CD4-positive, alpha-beta T cell treated with Interleukin-12 subunit alpha and Interleukin-12 subunit beta, for 1 hour (primary cell): ENCODE data around the gene ACER3.
"Not testable (repeated sequence)": the region's sequence is repeated elsewhere in the genome, so short reads cannot be mapped to it uniquely, and the experiment has no call there.

Experiments
- DNase-seq: peaks from one replicate; pipeline ENCODE4 v3.0.0-alpha.2; 2020

ACER3 gene

GRCh38 chr11:76939219-76939631, 78.5 kb downstream of the ACER3 start:
- no peak for DNase-seq

GRCh38 chr11:76944225-76944624, 83.5 kb downstream of the ACER3 start:
- DNase-seq: no peak

- no peak for DNase-seq
These were observed 85.5 kb downstream of the ACER3 start for GRCh38 chr11:76946223-76946622.

GRCh38 chr11:76947190-76947589, 86.5 kb downstream of the ACER3 start:
- DNase-seq: no peak

- no peak for DNase-seq
These were observed 87.1 kb downstream of the ACER3 start for GRCh38 chr11:76947800-76948199.

- no peak for DNase-seq
These were observed 94.9 kb downstream of the ACER3 start for GRCh38 chr11:76955459-76956114.

- no peak for DNase-seq
These were observed 102.1 kb downstream of the ACER3 start for GRCh38 chr11:76962583-76963416.

- DNase-seq: not testable (repeated sequence)
These were observed 102.9 kb downstream of the ACER3 start for GRCh38 chr11:76963417-76964168.

GRCh38 chr11:76972051-76972450, 111.3 kb downstream of the ACER3 start:
- DNase-seq: no peak

- no peak for DNase-seq
These were observed 113.6 kb downstream of the ACER3 start for GRCh38 chr11:76974179-76974891.

GRCh38 chr11:76975513-76975912, 114.8 kb downstream of the ACER3 start:
- DNase-seq: no peak

GRCh38 chr11:76977791-76978190, 117.1 kb downstream of the ACER3 start:
- DNase-seq: no peak

- no peak for DNase-seq
These were observed 117.5 kb downstream of the ACER3 start for GRCh38 chr11:76978239-76978638.

GRCh38 chr11:76978818-76979217, 118.1 kb downstream of the ACER3 start:
- no peak for DNase-seq

- no peak for DNase-seq
These were observed 119.5 kb downstream of the ACER3 start for GRCh38 chr11:76980196-76980595.

GRCh38 chr11:76984743-76985142, 124.0 kb downstream of the ACER3 start:
- DNase-seq: no peak

GRCh38 chr11:76987203-76987602, 126.5 kb downstream of the ACER3 start:
- no peak for DNase-seq

- DNase-seq: no peak
These were observed 129.9 kb downstream of the ACER3 start for GRCh38 chr11:76990628-76991027.

- DNase-seq: no peak
These were observed 134.4 kb downstream of the ACER3 start for GRCh38 chr11:76995081-76995576.

- DNase-seq: no peak
These were observed 136.8 kb downstream of the ACER3 start for GRCh38 chr11:76997512-76997911.

GRCh38 chr11:76999597-76999996, 138.9 kb downstream of the ACER3 start:
- DNase-seq: no peak

GRCh38 chr11:77001613-77002012, 140.9 kb downstream of the ACER3 start:
- no peak for DNase-seq

GRCh38 chr11:77002776-77003175, 142.1 kb downstream of the ACER3 start:
- no peak for DNase-seq
